Ovary (tissue), 3 donors: ENCODE results near the gene WASF2.

ENCODE experiments used
- EP300 ChIP-seq: sonication (generic); formaldehyde crosslinking; IDR thresholded peaks from one replicate; pipeline ENCODE4 v1.6.1; 2017; ENCODE audit warnings: antibody characterized with exemption
- POLR2A ChIP-seq: fragments of 450-650 bp; IDR thresholded peaks from one replicate; pipeline ENCODE4 v1.6.1; 2017; ENCODE audit warnings: antibody characterized with exemption, mild to moderate bottlenecking, moderate library complexity
- TF ChIP-seq, protein P1 (sequence below), 3 donors: fragments of 450-650 bp in 2 of 3; fragments of 200-600 bp in 1 of 3; IDR thresholded peaks; one replicate each; pipeline versions ENCODE4 v1.5.1 to v1.8.0; 2016 to 2022; ENCODE audit warnings: antibody characterized with exemption in 3 of 3, mild to moderate bottlenecking in 1 of 3
- donor health status: DM: no; HTN: no; CAD: no.

DNA sequence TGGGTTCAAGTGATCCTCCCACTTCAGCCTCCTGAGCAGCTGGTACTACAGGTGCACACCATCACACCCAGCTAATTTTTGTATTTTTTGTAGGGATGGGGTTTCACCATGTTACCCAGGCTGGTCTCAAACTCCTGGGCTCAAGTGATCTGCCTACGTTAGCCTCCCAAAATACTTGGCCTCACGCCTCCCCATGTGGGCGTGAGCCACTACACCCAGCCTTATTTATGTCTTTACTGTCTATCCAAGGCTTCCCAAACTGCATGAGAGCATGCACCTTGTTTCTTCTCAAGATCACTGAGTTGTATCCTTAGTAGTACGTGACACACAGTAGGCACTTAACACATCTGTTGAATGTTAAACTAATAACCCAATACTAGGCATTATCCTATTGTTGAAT is 14.2 kb downstream of the WASF2 start:
- TF ChIP-seq EP300 (no peak), POLR2A (no peak)
- TF ChIP-seq, protein P1, sequence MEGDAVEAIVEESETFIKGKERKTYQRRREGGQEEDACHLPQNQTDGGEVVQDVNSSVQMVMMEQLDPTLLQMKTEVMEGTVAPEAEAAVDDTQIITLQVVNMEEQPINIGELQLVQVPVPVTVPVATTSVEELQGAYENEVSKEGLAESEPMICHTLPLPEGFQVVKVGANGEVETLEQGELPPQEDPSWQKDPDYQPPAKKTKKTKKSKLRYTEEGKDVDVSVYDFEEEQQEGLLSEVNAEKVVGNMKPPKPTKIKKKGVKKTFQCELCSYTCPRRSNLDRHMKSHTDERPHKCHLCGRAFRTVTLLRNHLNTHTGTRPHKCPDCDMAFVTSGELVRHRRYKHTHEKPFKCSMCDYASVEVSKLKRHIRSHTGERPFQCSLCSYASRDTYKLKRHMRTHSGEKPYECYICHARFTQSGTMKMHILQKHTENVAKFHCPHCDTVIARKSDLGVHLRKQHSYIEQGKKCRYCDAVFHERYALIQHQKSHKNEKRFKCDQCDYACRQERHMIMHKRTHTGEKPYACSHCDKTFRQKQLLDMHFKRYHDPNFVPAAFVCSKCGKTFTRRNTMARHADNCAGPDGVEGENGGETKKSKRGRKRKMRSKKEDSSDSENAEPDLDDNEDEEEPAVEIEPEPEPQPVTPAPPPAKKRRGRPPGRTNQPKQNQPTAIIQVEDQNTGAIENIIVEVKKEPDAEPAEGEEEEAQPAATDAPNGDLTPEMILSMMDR (IDR thresholded peaks at IDR 0.05) = no peak
